Activated B cell treated with CpG ODN at 0.5 μM for 24 hours (primary cell): ENCODE results near the gene EML1. TPM values are rescaled to one million over a fixed set of nuclear protein-coding genes. Genes with fewer than 3 reads are reported as not detected.

Source experiments
- ATAC-seq: fragments of 200-7000 bp; cut with Tn5 transposase; one replicate; pipeline ENCODE4 v1.10.0; 2021; ENCODE audit warnings: low read depth, mild to moderate bottlenecking, moderate library complexity
- CTCF ChIA-PET: fragments of 350-600 bp; sonication (Branson Sonifier 250); formaldehyde crosslinking; loops from one replicate; lab custom pipeline; 2021; ENCODE audit warnings: antibody characterized with exemption; lab: Charles Lee
- POLR2A ChIA-PET: fragments of 350-600 bp; sonication (Branson Sonifier 250); formaldehyde crosslinking; loops from one replicate; lab custom pipeline; 2021; ENCODE audit warnings: antibody characterized with exemption; lab: Charles Lee
- DNase-seq: peaks from one replicate; pipeline ENCODE4 v3.0.0; 2022
- H3K27ac Mint-ChIP-seq: one replicate; pipeline ENCODE4 v1.8.0; 2020; ENCODE audit warnings: mixed read lengths
- H3K27me3 Mint-ChIP-seq: one replicate; pipeline ENCODE4 v1.8.0; 2021; ENCODE audit warnings: mixed read lengths
- H3K36me3 Mint-ChIP-seq: one replicate; pipeline ENCODE4 v1.8.0; 2021; ENCODE audit warnings: low read depth, mixed read lengths
- H3K4me1 Mint-ChIP-seq: one replicate; pipeline ENCODE4 v1.8.0; 2021; ENCODE audit warnings: mixed read lengths
- H3K4me3 Mint-ChIP-seq: one replicate; pipeline ENCODE4 v1.8.0; 2020; ENCODE audit warnings: mild to moderate bottlenecking, mixed read lengths
- H3K9me3 Mint-ChIP-seq: one replicate; pipeline ENCODE4 v1.8.0; 2020; ENCODE audit warnings: mixed read lengths
- intact Hi-C: fragments of 100-400 bp; cut with micrococcal nuclease; formaldehyde crosslinking; loops from one replicate; pipeline ENCODE4 v1.15.1; 2024
- total RNA-seq: library from RNA; stranded (reverse); gene quantifications from 2 replicates; pipeline ENCODE4 v1.2.3, GENCODE V29; 2022
- TF ChIP-seq, protein P1 (sequence below): fragments of 200-600 bp; IDR thresholded peaks from one replicate; pipeline ENCODE4 v1.8.0; 2022; ENCODE audit warnings: antibody characterized with exemption, mild to moderate bottlenecking

The EML1 gene
- total RNA-seq, 1 donor from 2014 or later = not detected

DNA sequence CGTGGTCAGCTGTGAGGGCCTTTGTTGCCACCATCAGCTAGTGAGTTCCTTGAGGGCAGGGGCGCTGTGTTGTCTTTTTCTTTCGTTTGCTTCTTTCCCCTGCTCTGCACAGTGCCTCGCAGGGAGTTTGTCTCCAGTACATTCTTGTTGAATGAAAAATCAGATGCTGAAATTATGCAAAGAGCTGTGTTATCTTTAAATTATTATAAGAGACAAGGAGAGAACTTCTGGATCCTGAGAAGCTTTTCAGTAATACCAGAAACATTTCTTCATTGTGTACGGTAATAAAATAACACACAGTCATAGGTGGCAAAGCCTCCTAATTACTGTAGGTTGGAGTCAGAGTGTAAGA lies 14.9 kb downstream of the EML1 start:
- H3K27me3 Mint-ChIP-seq = peaks cover 24% of the 10 kb centered on the region
- intact Hi-C loops = no loop called here
- H3K27ac Mint-ChIP-seq = no peak overlapping the region
- H3K36me3 Mint-ChIP-seq = no peaks in the 10 kb centered on the region
- DNase-seq (no peak), ATAC-seq (no peak)
- H3K4me1 Mint-ChIP-seq = no peaks in the 10 kb centered on the region
- ChIA-PET CTCF (interaction anchor here (1.0 kb wide), 1 partner anchor 11 kb away, joined by 4 read pairs; no protein-coding TSS in a partner anchor), POLR2A (no interaction called here)
- TF ChIP-seq, protein P1, sequence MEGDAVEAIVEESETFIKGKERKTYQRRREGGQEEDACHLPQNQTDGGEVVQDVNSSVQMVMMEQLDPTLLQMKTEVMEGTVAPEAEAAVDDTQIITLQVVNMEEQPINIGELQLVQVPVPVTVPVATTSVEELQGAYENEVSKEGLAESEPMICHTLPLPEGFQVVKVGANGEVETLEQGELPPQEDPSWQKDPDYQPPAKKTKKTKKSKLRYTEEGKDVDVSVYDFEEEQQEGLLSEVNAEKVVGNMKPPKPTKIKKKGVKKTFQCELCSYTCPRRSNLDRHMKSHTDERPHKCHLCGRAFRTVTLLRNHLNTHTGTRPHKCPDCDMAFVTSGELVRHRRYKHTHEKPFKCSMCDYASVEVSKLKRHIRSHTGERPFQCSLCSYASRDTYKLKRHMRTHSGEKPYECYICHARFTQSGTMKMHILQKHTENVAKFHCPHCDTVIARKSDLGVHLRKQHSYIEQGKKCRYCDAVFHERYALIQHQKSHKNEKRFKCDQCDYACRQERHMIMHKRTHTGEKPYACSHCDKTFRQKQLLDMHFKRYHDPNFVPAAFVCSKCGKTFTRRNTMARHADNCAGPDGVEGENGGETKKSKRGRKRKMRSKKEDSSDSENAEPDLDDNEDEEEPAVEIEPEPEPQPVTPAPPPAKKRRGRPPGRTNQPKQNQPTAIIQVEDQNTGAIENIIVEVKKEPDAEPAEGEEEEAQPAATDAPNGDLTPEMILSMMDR = no peak
- H3K4me3 Mint-ChIP-seq = no peak overlapping the region
- H3K9me3 Mint-ChIP-seq = no peaks in the 10 kb centered on the region

DNA sequence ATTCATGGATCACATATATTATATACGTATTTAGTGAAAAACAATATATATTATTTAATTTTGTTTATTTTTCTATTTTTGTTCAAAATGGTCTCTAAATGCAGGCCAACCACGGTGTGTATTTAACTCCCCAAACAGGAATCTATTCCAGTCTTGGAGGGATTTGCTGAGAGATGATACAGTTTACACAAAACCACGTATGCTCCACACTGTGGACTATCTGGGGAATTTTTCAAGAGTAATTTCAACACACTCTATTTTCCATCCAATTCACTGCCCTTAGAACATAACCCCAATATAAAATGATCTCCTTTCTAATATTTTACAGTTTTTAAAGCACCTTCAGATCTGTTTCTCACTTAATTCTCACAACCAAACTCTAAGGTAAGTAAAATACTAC lies 15.3 kb downstream of the EML1 start:
- ChIA-PET CTCF (no interaction called here), POLR2A (no interaction called here)
- DNase-seq (no peak), ATAC-seq (no peak)
- H3K36me3 Mint-ChIP-seq = no peaks in the 10 kb centered on the region
- intact Hi-C loops = no loop called here
- no peak overlapping the region for H3K4me3 Mint-ChIP-seq
- H3K27ac Mint-ChIP-seq = no peak overlapping the region
- no peaks in the 10 kb centered on the region for H3K4me1 Mint-ChIP-seq
- TF ChIP-seq, protein P1 = no peak
- H3K27me3 Mint-ChIP-seq = peaks cover 24% of the 10 kb centered on the region
- H3K9me3 Mint-ChIP-seq = no peaks in the 10 kb centered on the region

DNA sequence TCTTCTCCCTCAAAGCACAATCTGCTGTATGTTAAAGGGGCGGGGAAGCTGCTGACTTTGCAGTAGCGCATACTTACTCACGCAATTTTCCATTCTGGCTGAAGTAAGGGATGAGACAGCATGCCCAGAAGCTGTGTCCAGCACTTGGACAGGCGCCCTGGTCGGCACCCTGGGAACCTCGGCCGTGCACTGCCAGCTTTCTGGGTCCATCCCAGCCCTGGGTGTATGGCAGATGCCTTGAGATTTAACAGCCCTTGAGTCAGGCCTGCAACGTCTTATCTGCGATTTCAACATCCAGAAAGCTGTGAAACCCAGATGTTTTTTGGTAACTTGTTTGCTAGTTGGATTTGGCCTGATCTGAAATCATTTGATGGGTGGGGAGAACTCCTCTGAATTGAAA lies 16.1 kb downstream of the EML1 start:
- Mint-ChIP-seq H3K36me3 (no peaks in the 10 kb centered on the region), H3K4me1 (no peaks in the 10 kb centered on the region), H3K27ac (no peak overlapping the region), H3K9me3 (no peaks in the 10 kb centered on the region), H3K27me3 (peaks cover 27% of the 10 kb centered on the region), H3K4me3 (no peak overlapping the region)
- ChIA-PET CTCF (no interaction called here), POLR2A (no interaction called here)
- TF ChIP-seq, protein P1 = no peak
- ATAC-seq = no peak
- intact Hi-C loops = no loop called here
- DNase-seq = no peak

DNA sequence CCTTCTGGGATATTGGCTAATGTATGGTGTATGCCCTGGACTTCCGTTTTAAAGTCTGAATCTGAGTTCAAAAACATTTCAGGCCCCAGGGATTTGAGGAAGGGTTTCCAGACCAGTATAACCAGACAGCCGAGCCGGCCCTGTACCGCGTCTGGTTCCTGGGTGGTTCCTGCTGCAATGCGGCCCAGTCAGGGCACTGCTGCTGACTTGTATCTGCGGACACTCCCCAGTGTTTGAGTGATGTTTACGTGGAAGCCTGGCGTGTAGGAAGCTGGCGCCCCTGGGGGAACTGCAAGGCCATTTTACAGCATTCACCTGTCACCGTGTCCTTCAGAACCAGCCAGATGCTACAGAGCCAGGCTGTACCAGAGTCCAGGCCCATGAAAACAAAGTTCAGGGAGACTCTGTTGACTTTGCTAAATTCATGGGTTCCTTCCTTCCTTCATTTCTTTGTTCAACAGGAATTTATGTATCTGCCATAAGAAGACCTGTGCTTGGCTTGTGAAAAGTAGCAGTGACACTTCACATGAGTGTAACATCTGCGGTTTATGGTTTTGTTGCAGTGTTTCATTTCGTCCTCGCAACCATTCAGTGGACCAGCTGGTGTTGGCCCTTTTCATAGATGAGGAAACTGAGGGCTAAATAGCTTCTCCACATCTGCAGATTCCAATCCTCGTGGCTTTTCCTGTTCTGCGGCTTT lies 16.8 kb downstream of the EML1 start:
- H3K9me3 Mint-ChIP-seq = no peaks in the 10 kb centered on the region
- peaks cover 29% of the 10 kb centered on the region for H3K27me3 Mint-ChIP-seq
- ChIA-PET POLR2A (no interaction called here), CTCF (no interaction called here)
- no peaks in the 10 kb centered on the region for H3K4me1 Mint-ChIP-seq
- H3K4me3 Mint-ChIP-seq = no peak overlapping the region
- TF ChIP-seq, protein P1 = no peak
- H3K27ac Mint-ChIP-seq = no peak overlapping the region
- no peak for DNase-seq
- no peaks in the 10 kb centered on the region for H3K36me3 Mint-ChIP-seq
- no peak for ATAC-seq
- intact Hi-C loops = no loop called here

DNA sequence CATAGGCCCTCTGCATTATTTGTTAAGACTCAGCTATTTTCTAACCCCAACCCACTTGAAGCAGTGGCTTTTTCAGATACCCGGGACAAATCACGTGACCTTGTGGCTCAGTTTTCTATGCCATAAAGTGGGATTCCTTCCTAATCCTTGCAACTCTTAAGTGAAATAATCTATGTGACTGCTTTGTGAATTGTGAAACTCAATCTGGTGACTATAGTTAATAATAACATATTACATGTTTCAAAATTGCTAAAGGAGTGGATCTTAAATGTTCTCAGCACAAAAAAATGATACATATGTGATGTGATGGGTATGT lies 17.3 kb downstream of the EML1 start:
- Mint-ChIP-seq H3K36me3 (no peaks in the 10 kb centered on the region), H3K27ac (no peak overlapping the region), H3K4me1 (no peaks in the 10 kb centered on the region), H3K9me3 (no peaks in the 10 kb centered on the region), H3K27me3 (peaks cover 25% of the 10 kb centered on the region), H3K4me3 (no peak overlapping the region)
- TF ChIP-seq, protein P1 = no peak
- POLR2A ChIA-PET = no interaction called here
- CTCF ChIA-PET = no interaction called here
- ATAC-seq (no peak), DNase-seq (no peak)
- intact Hi-C loops = no loop called here
